Measurements from ENCODE around the gene PCED1A.
A peak's percentile ranks its signal among the peaks of the same experiment; 100 is the strongest.

Gene PCED1A

GRCh38 chr20:2846698-2847097, 6.2 kb upstream of the PCED1A start:
- TF ChIP-seq CTCF (IDR thresholded peaks at IDR 0.05; ENCODE audit: low read depth, low read length) = no peak
- no peak overlapping the region for H3K4me3 ChIP-seq (ENCODE audit: low read depth, low read length)

- no peak for TF ChIP-seq CTCF (IDR thresholded peaks at IDR 0.05; ENCODE audit: low read depth, low read length)
- no peak overlapping the region for H3K4me3 ChIP-seq (ENCODE audit: low read depth, low read length)
Measured at GRCh38 chr20:2845607-2846006, 5.2 kb upstream of the PCED1A start.

- peak overlapping the region; percentile 81 for H3K4me3 ChIP-seq (ENCODE audit: low read depth, low read length)
- no peak for TF ChIP-seq CTCF (IDR thresholded peaks at IDR 0.05; ENCODE audit: low read depth, low read length)
Measured at GRCh38 chr20:2840967-2841531, 594 bp upstream of the PCED1A start.

DNA sequence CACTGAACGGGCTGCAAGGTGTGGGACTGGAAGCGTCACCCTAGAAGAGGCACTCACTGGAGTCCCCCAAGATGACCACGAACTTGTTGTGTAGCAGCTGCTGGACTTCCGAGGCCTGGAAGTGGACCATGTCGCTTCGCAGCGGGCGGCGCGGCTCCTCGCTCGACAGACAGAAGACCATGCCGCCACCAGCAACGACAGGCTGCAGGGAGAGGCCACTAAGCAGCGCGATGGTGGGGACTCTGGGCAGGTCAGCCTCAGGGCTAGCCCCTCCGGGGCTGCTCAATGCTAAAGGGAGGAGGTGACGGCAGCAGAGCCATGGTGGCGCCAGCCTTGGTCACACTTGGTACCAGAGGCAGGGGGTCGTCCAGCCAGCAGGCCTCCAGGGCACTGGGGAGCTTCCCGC, 720 bp downstream of the PCED1A start:
- no peak for TF ChIP-seq CTCF (IDR thresholded peaks at IDR 0.05; ENCODE audit: low read depth, low read length)
- H3K4me3 ChIP-seq (ENCODE audit: low read depth, low read length) = no peak overlapping the region; the same call in 1 of the 2 replicates

GRCh38 chr20:2838847-2839671, 1.4 kb downstream of the PCED1A start:
- no peak overlapping the region for H3K4me3 ChIP-seq (ENCODE audit: low read depth, low read length)
- TF ChIP-seq CTCF (IDR thresholded peaks at IDR 0.05; ENCODE audit: low read depth, low read length) = no peak

DNA sequence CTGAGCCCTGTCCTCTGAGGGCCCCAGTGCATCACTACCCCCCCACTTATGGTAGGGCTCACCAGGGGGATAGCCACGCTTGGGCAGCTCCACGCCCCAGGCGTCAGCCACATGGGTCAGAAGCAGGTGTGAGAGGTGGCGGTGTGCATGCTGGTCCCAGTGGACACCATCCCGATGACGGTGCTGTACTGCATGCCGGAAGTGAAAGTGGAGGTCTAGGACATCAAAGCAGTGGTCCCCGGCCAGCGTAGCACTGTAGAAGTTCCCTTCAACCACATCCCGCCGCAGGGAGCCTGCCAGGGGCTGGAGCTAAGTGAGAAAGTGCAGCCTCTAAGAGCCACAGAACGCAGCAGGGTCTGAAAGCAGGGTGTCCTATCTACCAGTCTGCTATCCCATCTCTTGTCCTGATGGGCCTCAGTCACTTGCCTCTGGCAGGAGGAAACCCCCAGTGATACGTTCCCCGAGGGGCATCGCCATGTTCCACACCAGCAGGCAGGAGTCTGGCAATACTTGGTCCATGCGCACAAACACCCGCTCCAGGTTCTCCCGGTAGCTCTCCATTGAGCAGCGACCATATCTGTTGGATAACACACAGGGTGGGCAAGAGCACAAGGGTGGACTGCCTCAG, 2.2 kb downstream of the PCED1A start:
- no peak for TF ChIP-seq CTCF (IDR thresholded peaks at IDR 0.05; ENCODE audit: low read depth, low read length)
- no peak overlapping the region for H3K4me3 ChIP-seq (ENCODE audit: low read depth, low read length)
